Upper lobe of right lung (tissue), 1 donor: ENCODE measurements around the gene RSL24D1. TPM values are rescaled to one million over a fixed set of nuclear protein-coding genes. Genes with fewer than 3 reads are reported as not detected.

ENCODE experiments used
- ATAC-seq: fragments of 200-7000 bp; cut with Tn5 transposase; one replicate; pipeline ENCODE4 v1.9.1; 2020; ENCODE audit warnings: mild to moderate bottlenecking, moderate library complexity
- DNase-seq: peaks from one replicate; pipeline ENCODE4 v3.0.0-alpha.2; 2020
- H3K27ac ChIP-seq: fragments of 200-600 bp; one replicate; pipeline ENCODE4 v1.8.0; 2022
- H3K27me3 ChIP-seq: fragments of 200-600 bp; one replicate; pipeline ENCODE4 v1.8.0; 2022; ENCODE audit warnings: mild to moderate bottlenecking
- H3K36me3 ChIP-seq: fragments of 200-600 bp; one replicate; pipeline ENCODE4 v1.8.0; 2022
- H3K4me1 ChIP-seq: fragments of 200-600 bp; one replicate; pipeline ENCODE4 v1.8.0; 2022
- H3K4me3 ChIP-seq: fragments of 200-600 bp; one replicate; pipeline ENCODE4 v1.8.0; 2022; ENCODE audit warnings: mild to moderate bottlenecking
- H3K9me3 ChIP-seq: fragments of 200-600 bp; one replicate; pipeline ENCODE4 v1.8.0; 2022
- intact Hi-C: fragments of 100-400 bp; cut with DNase I; formaldehyde crosslinking; loops from one replicate; pipeline ENCODE4 v1.11.0; 2022
- total RNA-seq: library from RNA; stranded (reverse); fragmentation: NEBNext Ultra II Directional; extraction: Animal tissue kit (Norgen Biotek cat#: 25700); gene quantifications from one replicate; pipeline ENCODE4 v1.2.1, GENCODE V29; 2021
- TF ChIP-seq, protein P1 (sequence below): fragments of 200-600 bp; IDR thresholded peaks from one replicate; pipeline ENCODE4 v1.8.0; 2022; ENCODE audit warnings: antibody characterized with exemption
- donor health status: DM: no; HTN: yes; CAD: no; lungs with severe emphysema.

Gene RSL24D1
- total RNA-seq, 1 donor from 2014 or later = 62.1 TPM

DNA sequence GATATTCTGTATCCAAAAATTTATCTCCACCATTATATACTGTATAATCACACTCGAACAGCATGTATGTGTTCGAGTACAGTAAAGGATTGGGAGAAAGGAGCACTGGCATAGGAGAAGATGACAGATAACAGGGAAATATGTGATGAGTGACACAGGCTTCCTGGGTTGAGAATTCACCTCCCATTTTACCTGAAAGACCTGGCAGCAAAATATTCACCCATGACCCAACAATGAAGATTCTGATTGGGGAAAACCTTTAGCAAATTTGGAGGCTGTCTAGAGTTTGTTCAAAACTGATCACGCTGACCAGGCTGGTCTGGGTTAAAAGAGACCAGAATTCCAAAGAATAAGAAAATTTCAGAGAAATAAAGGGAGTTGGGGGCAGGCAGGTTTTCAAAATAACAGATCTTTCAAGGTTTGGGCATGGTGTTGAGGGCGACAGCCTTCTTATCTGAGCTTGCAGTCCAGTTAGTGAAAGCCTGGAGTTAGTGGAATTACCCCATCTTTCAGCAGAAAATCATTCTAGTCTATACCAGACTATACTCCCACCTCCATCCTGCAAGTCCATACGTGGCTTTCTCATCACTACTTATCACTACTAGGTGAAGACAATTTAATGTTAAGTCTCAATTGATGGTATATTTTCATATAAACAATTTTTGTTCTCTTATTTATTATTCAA lies 42.8 kb upstream of the RSL24D1 start:
- Histone ChIP-seq H3K27ac (no peak overlapping the region), H3K27me3 (no peaks in the 10 kb centered on the region), H3K4me3 (no peak overlapping the region), H3K9me3 (no peaks in the 10 kb centered on the region), H3K36me3 (peaks cover 4% of the 10 kb centered on the region), H3K4me1 (no peaks in the 10 kb centered on the region)
- DNase-seq = no peak
- ATAC-seq = no peak
- intact Hi-C loops = no loop called here
- TF ChIP-seq, protein P1, sequence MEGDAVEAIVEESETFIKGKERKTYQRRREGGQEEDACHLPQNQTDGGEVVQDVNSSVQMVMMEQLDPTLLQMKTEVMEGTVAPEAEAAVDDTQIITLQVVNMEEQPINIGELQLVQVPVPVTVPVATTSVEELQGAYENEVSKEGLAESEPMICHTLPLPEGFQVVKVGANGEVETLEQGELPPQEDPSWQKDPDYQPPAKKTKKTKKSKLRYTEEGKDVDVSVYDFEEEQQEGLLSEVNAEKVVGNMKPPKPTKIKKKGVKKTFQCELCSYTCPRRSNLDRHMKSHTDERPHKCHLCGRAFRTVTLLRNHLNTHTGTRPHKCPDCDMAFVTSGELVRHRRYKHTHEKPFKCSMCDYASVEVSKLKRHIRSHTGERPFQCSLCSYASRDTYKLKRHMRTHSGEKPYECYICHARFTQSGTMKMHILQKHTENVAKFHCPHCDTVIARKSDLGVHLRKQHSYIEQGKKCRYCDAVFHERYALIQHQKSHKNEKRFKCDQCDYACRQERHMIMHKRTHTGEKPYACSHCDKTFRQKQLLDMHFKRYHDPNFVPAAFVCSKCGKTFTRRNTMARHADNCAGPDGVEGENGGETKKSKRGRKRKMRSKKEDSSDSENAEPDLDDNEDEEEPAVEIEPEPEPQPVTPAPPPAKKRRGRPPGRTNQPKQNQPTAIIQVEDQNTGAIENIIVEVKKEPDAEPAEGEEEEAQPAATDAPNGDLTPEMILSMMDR = no peak

DNA sequence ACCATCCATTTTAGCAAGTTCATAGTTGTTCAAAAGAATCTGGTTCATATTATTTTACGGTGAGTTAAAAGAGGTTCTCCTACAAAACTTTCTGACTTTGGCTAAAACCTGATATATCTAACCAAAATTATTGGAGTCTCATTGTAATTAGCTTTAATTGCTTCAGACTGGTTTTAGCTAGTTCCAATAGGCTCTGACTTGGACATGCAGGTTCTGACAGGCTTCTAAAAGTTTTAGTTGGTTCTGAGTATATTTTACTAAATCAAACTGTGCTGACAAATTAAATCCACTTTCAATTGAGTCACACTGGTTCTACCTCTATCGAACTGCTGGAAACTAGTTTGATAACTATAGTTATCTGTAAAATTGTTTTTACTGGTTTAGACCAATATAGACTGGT lies 42.1 kb upstream of the RSL24D1 start:
- H3K27ac ChIP-seq = no peak overlapping the region
- intact Hi-C loops = no loop called here
- TF ChIP-seq, protein P1 = no peak
- no peak for ATAC-seq
- H3K27me3 ChIP-seq = no peaks in the 10 kb centered on the region
- no peak for DNase-seq
- H3K4me1 ChIP-seq = no peaks in the 10 kb centered on the region
- peaks cover 8% of the 10 kb centered on the region for H3K36me3 ChIP-seq
- no peaks in the 10 kb centered on the region for H3K9me3 ChIP-seq
- no peak overlapping the region for H3K4me3 ChIP-seq

DNA sequence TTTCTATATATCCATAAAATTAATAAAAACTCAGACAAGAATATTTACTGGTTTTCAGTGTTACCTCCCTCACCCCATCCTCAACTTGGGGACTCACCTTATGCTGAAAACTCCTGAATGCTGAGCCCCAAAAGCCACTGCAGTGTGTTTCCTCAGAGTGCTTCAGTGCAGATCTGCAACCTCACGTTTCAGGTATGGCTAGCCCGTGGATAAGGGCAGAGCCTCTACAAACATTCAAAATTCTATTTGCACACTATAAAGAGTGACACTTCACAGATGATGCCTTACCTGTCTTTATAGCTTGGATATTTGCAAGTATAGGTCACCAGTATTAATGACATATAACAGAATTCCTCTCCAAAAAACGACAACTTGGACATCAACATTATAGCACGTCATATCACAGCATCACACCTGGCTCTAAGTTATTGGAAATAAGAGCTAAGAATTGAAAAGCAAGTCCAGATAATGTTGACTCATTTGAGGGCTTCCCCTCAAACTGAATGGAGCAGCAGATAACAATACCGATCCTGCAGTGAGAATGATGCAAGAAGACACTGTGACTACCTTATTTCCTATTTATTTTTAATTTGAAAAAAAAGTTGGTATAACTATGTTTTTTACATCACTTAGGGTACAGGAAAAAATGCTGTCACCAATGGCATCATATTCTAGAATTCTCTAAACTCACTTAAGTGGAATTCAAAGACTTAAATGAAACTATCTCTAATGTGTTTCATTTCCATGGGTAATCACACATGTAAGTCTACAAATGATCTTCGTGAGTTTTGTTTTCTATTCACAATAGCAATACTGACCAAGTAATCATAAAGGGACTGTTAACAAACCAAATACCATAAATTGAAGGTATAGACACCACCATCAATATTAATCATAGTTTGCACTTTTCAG lies 40.7 kb upstream of the RSL24D1 start:
- no peak for ATAC-seq

DNA sequence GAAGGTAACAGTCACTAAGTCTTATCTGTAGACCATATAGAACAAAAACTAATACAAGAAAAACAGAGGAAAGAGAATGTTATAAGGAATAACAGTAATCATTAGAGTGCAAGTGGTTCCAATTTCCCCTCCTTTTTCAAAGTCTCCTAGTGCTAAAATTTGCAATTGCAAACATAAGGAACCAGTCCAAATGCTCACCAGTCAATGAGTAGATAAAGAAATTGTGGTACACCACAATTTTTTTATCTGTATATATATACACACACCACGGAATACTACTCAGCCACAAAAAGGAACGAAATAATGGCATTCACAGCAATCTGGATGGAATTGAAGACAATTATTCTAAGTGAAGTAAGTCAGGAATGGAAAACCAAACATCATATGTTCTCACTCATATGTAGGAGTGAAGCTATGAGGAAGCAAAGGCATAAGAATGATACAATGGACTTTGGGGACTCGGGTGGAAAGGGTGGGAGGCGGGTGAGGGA lies 38.9 kb upstream of the RSL24D1 start:
- Histone ChIP-seq H3K27ac (no peak overlapping the region), H3K4me3 (no peak overlapping the region), H3K9me3 (no peaks in the 10 kb centered on the region), H3K4me1 (no peaks in the 10 kb centered on the region), H3K36me3 (peaks cover 8% of the 10 kb centered on the region), H3K27me3 (no peaks in the 10 kb centered on the region)
- intact Hi-C loops = no loop called here
- ATAC-seq = no peak
- TF ChIP-seq, protein P1 = no peak
- DNase-seq = no peak

More for the DNA sequence above, 40.7 kb upstream of the RSL24D1 start:
- no peaks in the 10 kb centered on the region for H3K4me1 ChIP-seq
- intact Hi-C loops = no loop called here
- H3K36me3 ChIP-seq = peaks cover 8% of the 10 kb centered on the region
- H3K27ac ChIP-seq = no peak overlapping the region
- no peaks in the 10 kb centered on the region for H3K27me3 ChIP-seq
- no peak for DNase-seq
- no peaks in the 10 kb centered on the region for H3K9me3 ChIP-seq
- H3K4me3 ChIP-seq = no peak overlapping the region
- TF ChIP-seq, protein P1 = no peak

DNA sequence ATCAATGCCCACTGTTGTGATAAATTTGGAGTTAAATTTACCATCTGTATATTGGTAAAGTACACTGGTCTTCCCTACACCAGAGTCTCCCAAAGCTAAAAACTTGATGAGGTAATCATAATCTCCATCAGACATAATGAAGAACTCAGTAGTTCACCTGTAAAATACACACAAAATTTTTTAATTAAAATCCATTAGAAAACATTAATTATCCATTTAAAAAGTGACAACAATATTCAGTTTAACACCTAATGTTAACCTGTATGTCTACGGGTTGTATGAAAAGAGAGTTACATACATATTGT lies 38.0 kb upstream of the RSL24D1 start:
- peaks cover 8% of the 10 kb centered on the region for H3K36me3 ChIP-seq
- no peak for DNase-seq
- no peaks in the 10 kb centered on the region for H3K4me1 ChIP-seq
- intact Hi-C loops = no loop called here
- no peak for ATAC-seq
- TF ChIP-seq, protein P1 = no peak
- no peaks in the 10 kb centered on the region for H3K27me3 ChIP-seq
- no peak overlapping the region for H3K4me3 ChIP-seq
- no peak overlapping the region for H3K27ac ChIP-seq
- no peaks in the 10 kb centered on the region for H3K9me3 ChIP-seq
